Stimulated activated CD8-positive, alpha-beta memory T cell treated with anti-CD3 and anti-CD28 coated beads, Interleukin-4, amount 100 ng/mL, for 1 hour (primary cell): ENCODE results near the gene SH3RF3.

Experiments
- DNase-seq, 2 donors: peaks; one replicate each; pipeline ENCODE4 v3.0.0-alpha.2; 2020; ENCODE audit warnings: low read depth in 2 of 2, low spot score in 1 of 2

The SH3RF3 gene

DNA sequence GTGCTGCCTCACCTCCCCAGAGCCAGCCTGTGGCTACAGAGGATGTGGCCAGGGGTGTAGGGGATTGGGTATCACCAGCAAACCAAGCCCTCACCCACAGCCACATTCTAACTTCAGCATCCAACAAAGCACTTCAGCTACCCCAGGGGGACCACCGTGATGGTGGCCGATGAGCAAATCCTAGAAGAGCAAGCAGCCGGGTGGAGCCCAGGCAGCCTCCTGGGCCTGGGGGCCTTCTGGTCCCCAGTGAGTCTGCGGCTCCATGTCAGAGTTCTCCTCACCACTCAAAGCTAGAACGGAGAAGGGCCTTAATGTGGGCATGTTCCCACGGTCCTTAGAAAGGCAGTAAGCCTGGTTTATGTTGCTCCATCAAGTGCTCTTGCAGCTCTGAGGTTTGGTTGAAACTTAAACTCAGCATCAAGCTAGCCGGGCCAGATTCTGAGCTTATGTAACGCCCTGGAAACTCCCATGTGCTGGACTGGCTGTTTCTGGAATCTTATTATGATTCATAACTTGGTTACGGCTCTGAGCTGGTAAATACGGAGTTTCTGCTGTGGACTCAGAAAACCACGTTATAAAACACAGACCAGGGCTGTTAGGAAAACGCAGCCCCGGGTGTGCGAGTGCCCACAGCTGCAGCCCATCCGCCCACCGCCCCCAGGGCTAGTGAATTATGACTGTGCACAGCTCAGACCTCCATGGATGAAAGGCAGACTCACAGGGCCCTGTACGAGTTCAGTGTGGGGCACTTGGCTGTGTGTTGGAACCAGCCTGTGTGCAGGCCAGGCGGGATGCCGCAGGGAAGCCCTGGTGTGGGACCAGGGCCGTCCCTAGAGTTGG is 385.0 kb downstream of the SH3RF3 start:
- no peak for DNase-seq

- DNase-seq = no peak
Observed at GRCh38 chr2:109514857-109515256, 385.9 kb downstream of the SH3RF3 start.

DNA sequence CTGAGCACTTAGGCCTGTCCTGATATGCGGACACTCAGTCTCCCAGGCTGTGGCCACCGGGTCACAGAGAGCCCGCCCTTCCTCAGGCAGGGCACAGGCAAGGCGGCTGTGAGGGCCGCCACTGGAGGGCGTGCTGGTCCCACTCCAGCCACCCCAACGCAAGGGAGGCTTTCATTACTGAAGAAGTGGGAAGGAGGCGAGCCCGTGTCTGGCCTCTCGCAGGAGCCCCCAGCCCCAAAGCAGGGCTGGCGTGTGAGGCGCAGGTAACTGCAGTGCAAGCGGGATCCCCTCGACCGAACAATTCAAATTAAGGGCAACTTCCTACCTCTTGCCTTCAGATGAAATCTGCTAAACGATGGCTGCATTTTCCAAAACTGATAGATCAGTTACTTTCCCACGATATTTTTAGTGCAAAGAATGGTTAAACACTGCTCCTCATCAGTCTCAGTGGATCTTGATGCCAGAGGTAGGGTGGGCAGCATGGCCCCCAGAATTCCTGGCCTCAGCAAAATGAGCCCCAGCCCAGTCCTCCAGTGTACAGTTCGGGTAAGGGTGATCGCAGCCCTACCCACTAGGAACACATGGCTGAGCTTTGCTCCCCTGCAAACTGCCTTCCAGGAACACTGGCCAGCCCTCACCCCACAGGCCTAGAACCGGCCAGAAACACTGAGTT is 387.6 kb downstream of the SH3RF3 start:
- no peak for DNase-seq

- no peak for DNase-seq
Observed at GRCh38 chr2:109517118-109517889, 388.3 kb downstream of the SH3RF3 start.

GRCh38 chr2:109519513-109519912 is 390.5 kb downstream of the SH3RF3 start:
- DNase-seq = no peak

GRCh38 chr2:109521233-109522062 is 392.4 kb downstream of the SH3RF3 start:
- no peak for DNase-seq

DNA sequence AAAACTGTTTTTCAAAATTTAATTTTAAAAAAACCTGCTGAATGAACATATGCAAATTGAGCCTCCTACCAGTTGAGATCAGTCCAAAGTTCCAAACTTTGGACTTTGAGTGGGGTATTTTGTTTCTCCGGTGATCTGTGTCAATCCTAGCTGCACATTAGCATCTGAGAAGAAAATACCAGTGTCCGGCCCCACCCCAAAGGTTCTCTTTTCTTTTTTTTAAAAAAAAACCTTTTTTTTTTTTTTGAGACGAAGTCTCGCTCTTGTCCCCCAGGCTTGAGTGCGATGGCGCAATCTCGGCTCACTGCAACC is 393.0 kb downstream of the SH3RF3 start:
- DNase-seq = no peak

DNA sequence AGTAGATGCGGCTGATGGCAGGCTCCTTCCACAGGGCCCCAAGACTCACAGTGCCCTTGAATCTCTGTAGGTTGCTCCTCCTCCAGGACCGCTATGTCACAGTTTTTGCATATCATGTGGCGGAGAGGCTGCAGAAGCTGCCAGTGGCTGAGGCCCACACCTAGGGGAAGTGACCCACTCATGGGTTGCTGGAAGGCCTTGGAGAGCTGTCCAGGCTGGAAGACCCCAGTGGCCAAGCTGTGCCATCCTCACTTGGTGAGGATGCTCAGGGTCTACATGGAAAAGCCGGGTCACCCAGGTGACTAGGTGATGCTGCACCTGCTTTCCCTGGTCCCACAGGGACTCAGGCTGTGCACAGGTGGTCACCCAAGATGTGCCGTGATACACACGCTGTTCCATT is 394.1 kb downstream of the SH3RF3 start:
- DNase-seq = no peak

DNA sequence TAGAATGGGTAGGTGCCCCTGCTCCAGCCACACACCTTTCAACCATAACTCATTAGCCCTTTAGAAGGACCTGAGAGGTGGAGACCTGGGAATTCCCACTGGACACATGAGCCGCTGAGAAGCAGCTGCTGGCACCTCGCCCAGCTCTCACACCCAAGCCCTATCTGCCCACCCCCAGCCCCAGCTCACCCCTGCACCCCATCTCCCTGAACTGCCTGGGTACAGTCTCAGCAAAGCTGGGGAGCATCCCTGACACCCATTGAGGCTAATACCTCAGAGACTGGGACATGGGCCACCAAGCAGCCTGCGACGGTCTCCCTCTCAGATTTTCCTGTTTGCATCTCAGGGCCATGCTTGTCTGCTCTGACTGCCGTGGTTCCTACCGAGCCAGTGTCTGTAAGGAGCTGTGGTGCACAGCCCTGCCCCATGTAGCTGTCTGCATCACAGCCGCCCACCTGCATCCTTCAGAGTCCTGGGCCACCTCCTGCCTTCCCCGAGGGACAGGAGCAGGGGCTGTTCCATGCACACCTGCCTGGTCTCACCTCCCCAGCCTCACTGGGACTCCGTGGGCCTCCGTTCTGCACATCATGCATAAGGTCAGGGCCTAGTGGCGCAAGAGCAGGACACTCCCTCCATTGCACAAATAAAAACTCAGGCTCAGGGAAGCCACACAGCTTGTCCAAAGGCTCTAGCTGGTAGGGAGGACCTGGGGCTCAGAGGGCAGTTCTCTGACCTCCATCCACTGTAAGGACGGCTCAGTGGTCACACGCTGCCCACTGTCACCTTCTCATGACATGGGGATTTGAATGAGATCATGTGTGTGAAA is 394.7 kb downstream of the SH3RF3 start:
- no peak for DNase-seq

- DNase-seq = no peak
Observed at GRCh38 chr2:109525836-109526235, 396.8 kb downstream of the SH3RF3 start.

- DNase-seq = no peak
Observed at GRCh38 chr2:109526442-109526970, 397.5 kb downstream of the SH3RF3 start.

- DNase-seq = no peak
Observed at GRCh38 chr2:109527079-109527478, 398.1 kb downstream of the SH3RF3 start.

DNA sequence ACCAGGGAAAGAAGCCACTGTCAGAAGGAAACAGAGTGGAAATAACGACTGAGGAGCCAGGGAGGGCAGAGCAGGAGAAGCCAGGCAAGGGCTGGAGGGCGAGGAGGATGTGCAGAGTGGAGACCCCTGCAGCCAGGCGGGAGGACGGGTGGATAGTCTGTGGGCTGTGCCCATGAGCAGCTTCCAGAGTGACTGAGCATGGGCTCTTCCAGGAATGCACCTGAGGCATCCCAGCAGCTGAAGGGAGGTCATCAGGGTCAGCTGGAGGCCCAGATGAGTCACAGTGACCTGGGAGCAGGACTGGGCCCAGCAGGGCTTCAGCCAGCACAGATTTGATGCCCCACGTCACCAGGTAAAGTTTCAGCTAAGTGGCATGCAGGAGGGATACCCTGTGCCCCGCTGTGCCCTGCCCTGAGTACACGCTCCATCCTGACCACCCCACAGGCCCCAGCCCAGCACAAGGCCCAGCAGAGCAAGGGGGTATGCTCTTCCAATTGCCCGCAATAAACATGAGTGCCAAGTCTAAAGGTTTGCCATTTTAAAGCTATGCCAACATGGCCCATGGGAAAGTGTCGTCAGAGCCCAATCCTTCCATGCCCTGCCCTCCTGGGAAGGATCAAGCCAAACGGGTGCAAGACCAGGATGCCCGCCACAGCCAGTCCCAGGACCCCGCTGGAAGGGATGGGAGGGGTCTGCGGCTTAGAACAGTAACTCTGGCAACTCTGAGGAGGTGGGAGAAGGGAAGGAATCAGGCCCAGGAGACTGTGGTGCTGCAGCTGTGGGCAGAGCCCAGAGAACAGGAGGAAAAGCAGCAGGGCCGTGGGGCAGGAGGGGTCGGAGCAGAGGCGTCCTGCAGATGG is 399.1 kb downstream of the SH3RF3 start:
- no peak for DNase-seq

DNA sequence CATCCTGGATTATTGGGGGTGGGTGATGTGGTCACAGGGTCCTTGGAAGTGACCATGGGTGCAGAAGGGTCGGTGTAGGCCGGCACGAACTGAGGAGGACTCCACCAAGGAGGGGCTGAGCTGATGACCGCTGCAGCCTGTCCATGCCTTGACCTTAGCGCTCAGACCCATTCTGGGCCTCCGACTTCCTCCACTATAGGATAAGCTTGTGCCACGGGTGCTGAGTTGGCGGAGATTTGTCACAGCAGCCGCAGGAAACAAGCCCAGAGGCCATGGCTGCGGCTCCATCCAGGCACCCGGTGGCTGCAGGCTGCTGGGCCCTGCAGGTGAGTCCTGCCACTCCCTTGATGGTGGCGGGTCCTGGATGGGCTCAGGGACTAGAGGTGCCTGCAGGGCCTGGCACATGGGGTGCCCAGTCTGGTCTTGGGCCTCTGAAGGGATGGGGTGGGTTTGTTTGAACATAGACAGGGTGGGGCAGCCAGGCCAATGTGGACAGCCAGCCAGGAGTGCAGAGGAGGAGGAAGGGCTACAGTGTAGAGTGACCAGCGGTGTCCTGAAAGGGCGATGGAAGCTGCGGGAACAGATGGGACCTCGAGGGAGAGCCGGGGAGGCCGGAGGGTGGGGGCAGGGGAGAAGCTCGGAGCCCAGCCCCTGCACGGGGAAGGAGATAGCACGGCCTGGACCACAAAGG is 400.0 kb downstream of the SH3RF3 start:
- DNase-seq = no peak

- DNase-seq = no peak
Observed at GRCh38 chr2:109529532-109530449, 400.8 kb downstream of the SH3RF3 start.

DNA sequence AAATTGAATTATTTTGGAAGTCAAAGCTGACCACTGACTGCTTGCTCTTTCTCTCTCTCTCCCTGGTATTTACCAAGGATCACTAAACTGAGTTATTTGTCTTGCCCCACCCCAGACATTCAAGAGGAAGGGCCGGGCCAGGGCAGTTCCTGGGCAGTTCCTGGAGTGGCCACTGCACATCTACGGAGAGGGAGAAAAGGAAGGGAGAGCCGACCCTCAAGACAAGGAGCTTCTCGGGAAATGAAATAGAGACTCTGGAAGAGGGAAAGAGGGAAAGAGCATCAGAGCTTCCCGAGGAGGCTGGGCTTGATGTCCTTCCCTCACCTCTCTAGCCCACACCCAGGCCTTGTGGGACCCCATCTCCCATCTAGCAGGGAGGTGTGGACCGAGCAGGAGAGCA is 401.7 kb downstream of the SH3RF3 start:
- DNase-seq = no peak

GRCh38 chr2:109531221-109531620 is 402.2 kb downstream of the SH3RF3 start:
- no peak for DNase-seq
